ENCODE results near the gene MRPL10. TPM values are rescaled to one million over a fixed set of nuclear protein-coding genes. Genes with fewer than 3 reads are reported as not detected.

MRPL10 gene
- total and polyA plus RNA-seq, 2 experiments from 2014 or later: 50.2 to 74.7 TPM

- Mint-ChIP-seq H3K9me3 (no peaks in the 10 kb centered on the region), H3K27me3 (ENCODE audit: insufficient read depth, low read depth, poor library complexity) (peaks cover 26% of the 10 kb centered on the region), H3K36me3 (ENCODE audit: low read depth) (no peaks in the 10 kb centered on the region), H3K4me1 (peaks cover 13% of the 10 kb centered on the region), H3K4me3 (no peak overlapping the region), H3K27ac (no peak overlapping the region)
- no peaks in the 10 kb centered on the region for H3K79me2 ChIP-seq (replicated peaks; ENCODE audit: insufficient read depth)
- H3F3A ChIP-seq (replicated peaks; ENCODE audit: low read depth): no peaks in the 10 kb centered on the region
- no peak overlapping the region for H2AFZ ChIP-seq
- peaks cover 27% of the 10 kb centered on the region for H3K27me3 ChIP-seq (ENCODE audit: insufficient read depth)
- H3K4me1 ChIP-seq (ENCODE audit: insufficient read depth): peaks cover under 1% of the 10 kb centered on the region; the same call in 1 of the 2 replicates
- no peak for ATAC-seq
- no peaks in the 10 kb centered on the region for H3K9me2 ChIP-seq (ENCODE audit: insufficient read depth)
- TF ChIP-seq JUNB (IDR thresholded peaks at IDR 0.05; ENCODE audit: unreplicated experiment) (no peak), POLR2AphosphoS5 (IDR thresholded peaks at IDR 0.05; ENCODE audit: low read depth) (no peak), EZH2 (IDR thresholded peaks at IDR 0.05; ENCODE audit: low read depth, unreplicated experiment) (no peak), CTCF (conservative IDR thresholded peaks at IDR 0.05; ENCODE audit: low read depth in 2 of 2) (no peak), EZH2phosphoT487 (IDR thresholded peaks at IDR 0.05; ENCODE audit: unreplicated experiment) (no peak), ZNF331 (CRISPR knock-in tag; IDR thresholded peaks at IDR 0.05; ENCODE audit: low read depth) (no peak), ETS1 (IDR thresholded peaks at IDR 0.05) (no peak), REST (IDR thresholded peaks at IDR 0.05; ENCODE audit: unreplicated experiment) (no peak), CREB1 (CRISPR knock-in tag; IDR thresholded peaks at IDR 0.05; ENCODE audit: low read depth) (no peak), NANOG (IDR thresholded peaks at IDR 0.05; ENCODE audit: borderline replicate concordance) (no peak), STAT1 (IDR thresholded peaks at IDR 0.05; ENCODE audit: unreplicated experiment) (no peak), ZNF114 (CRISPR knock-in tag; IDR thresholded peaks at IDR 0.05) (no peak), ZNF462 (CRISPR knock-in tag; IDR thresholded peaks at IDR 0.05) (no peak)
- H3K4me2 ChIP-seq: no peak overlapping the region
- H4K20me1 ChIP-seq (replicated peaks; ENCODE audit: insufficient read depth): no peaks in the 10 kb centered on the region
- H3K27ac ChIP-seq (ENCODE audit: low read depth): no peak overlapping the region
- no peak overlapping the region for H3K4me3 ChIP-seq
- H3K36me3 ChIP-seq (ENCODE audit: insufficient read depth): no peaks in the 10 kb centered on the region
- DNase-seq (ENCODE audit: low spot score): no peak
These were observed 33.5 kb upstream of the MRPL10 start for GRCh38 chr17:47864791-47865216.

All from GM23338 (cell line).